Astrocyte of the spinal cord (primary cell): ENCODE measurements around the gene TGFBR3L.

ENCODE experiments used
- DNase-seq: peaks from one replicate; pipeline ENCODE4 v3.0.0; 2011; ENCODE audit warnings: low read depth, low spot score
- H3K4me3 ChIP-seq: 2 replicates; pipeline ENCODE4 v1.5.1; 2011; ENCODE audit warnings: low read depth, mild to moderate bottlenecking, low read length, moderate library complexity
- in situ Hi-C: cut with HindIII; loops from 2 replicates; pipeline ENCODE4 v1.10.0; 2017; ENCODE audit warnings: low sequenced_read_pairs
- TF ChIP-seq, protein P1 (sequence below): IDR thresholded peaks from 2 replicates; pipeline ENCODE4 v1.5.1; 2012; ENCODE audit warnings: low read depth, mild to moderate bottlenecking, low read length, inconsistent platforms

TGFBR3L gene

DNA sequence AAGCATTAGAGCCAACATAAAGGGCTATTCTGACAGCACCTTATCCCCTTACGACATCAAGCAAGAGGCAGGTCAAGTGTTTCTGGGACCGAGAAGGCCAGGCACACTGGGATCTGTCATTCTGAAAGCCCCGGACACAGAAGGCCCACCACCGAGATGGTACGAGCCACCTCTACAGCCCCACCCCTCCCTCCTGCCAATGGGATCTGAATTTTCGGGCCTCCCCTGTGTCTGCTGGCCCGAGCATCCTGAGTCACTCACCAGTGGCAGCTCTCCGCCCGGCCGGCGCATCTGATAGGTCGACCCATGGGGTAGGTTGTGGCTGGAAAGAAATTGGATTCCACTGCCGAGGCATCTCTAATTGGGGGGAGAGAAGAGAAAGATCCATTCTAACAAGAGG, 26.2 kb downstream of the TGFBR3L start:
- H3K4me3 ChIP-seq: no peak overlapping the region

DNA sequence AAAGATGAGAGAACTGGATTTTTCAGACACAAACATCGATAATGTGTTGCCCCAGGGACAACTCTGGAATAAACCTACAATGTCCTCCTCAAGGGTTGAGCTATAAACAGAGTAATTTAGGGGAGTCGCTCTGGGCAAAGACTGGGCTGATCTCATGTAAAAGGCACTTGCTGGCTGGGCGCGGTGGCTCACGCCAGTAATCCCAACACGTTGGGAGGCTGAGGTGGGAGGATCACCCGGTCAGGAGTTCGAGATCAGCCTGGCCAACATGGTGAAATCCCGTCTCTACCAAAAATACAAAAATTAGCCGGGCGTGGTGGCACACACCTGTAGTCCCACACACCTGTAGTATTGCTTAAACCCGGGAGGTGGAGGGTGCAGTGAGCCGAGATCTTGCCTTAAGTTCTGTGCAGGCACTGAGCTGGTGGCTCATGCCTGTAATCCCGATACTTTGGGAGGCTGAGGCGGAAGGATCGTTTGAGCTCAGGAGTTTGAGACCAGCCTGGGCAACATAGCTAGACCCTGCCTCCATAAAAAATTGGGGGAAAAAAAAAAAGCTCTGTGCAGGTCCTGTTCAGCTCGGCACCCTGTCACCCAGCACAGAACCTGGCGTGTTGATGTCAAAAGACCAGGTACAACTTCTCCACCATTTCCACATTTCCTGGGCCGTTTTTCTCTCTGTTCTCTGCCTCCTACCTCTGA, 27.4 kb downstream of the TGFBR3L start:
- in situ Hi-C loops: no loop called here
- TF ChIP-seq, protein P1, sequence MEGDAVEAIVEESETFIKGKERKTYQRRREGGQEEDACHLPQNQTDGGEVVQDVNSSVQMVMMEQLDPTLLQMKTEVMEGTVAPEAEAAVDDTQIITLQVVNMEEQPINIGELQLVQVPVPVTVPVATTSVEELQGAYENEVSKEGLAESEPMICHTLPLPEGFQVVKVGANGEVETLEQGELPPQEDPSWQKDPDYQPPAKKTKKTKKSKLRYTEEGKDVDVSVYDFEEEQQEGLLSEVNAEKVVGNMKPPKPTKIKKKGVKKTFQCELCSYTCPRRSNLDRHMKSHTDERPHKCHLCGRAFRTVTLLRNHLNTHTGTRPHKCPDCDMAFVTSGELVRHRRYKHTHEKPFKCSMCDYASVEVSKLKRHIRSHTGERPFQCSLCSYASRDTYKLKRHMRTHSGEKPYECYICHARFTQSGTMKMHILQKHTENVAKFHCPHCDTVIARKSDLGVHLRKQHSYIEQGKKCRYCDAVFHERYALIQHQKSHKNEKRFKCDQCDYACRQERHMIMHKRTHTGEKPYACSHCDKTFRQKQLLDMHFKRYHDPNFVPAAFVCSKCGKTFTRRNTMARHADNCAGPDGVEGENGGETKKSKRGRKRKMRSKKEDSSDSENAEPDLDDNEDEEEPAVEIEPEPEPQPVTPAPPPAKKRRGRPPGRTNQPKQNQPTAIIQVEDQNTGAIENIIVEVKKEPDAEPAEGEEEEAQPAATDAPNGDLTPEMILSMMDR: no peak
- H3K4me3 ChIP-seq: no peak overlapping the region
- no peak for DNase-seq

More for the DNA sequence above, 26.2 kb downstream of the TGFBR3L start:
- DNase-seq: no peak
- TF ChIP-seq, protein P1: no peak
- in situ Hi-C loops: no loop called here

DNA sequence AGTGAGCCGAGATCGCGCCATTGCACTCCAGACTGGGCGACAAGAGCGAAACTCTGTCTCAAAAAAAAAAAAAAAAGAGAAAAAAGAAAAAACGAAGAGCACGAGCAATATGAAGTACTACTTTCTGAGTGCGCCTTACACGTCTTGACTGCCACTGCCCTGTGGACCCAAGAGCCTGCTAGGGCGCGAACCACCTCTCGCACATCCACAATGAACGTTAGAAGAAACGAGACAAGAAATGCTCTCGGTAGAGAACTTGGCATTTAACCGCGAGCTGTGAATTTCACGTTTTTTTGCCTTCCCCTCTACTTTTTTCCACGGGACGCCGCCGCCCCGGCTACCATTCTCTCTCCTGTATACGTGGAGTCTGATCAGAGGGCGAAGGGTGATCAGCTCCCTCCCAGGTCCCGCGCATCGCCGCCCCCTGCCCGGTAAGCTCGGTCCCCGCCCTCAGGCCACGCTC, 28.4 kb downstream of the TGFBR3L start:
- peak overlapping the region; percentile 68 for H3K4me3 ChIP-seq
- in situ Hi-C loops: no loop called here
- DNase-seq: peak; percentile 5
- TF ChIP-seq, protein P1: no peak

DNA sequence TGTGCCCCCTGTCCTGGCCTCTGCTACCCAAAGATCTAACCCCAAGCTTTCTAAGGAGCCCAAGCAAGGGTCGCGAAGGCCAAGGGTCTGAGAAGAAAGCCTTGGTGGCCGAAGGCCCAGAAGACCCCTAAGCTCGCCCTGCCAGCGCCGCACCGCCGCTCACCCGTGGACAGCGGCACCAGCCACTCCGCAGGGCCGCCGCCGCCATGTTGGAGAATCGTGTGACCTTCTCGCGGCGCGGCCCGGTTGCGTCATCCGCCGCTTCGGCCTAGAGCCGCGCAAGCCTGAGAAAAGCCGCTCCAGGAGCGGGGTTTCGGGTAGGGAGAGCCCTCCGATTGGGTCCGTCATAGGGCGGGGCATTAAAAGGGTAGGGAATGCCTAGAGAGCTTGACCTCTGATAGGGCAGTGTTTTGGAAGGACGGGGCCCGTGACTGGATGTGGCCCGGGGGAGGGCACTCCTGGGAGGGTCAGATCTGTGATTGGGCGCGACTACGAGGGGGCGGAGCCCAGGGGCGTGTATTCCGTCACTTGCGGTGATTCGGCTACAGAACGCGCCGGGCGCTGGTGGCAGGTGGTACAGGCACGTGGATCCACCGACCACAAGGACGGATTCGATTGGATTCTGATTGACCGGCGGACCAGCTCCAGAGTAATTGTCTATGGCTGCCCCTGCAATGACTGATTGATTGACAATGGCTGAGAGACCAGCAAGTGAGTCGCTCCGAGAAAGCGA, 29.0 kb downstream of the TGFBR3L start, which contains the start of gene TIMM44:
TIMM44 (minus strand) TSS at position 223 of the 733 bp plus-strand sequence; CDS start at position 208, 15 bp downstream.
- peak; percentile 99 for DNase-seq
- H3K4me3 ChIP-seq: peak within 1 kb of the TSS; percentile 68
- in situ Hi-C loops: no loop called here
- TF ChIP-seq, protein P1: no peak

DNA sequence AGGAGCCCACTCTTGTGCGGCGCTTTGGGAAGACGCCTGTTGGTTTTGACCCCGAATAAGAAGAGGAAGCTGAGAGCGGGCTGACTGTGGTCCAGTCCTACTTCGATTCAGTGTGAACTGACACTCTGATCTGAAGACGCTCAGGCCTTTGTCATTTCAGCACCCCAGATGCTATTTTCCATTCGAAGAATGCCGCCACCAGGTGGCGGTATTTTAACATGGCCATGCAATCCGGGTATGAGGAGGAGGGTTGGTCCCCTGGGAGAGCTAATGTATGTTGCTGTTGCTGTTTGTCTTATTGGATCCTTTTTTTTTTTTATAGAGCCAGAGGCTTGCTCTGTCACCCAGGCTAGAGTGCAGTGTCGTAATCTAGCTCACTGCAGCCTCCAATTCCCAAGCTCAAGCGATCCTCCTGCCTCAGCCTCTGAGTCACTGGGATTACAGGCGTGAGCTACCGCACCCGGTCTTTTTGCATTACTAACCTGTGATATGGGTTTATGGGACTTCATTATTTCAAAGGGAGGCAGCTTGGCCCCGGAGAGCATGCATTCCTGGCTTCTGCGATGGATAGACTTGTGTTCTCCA, 29.6 kb downstream of the TGFBR3L start:
- TF ChIP-seq, protein P1: peak; percentile 78
- H3K4me3 ChIP-seq: peak overlapping the region; percentile 68
- in situ Hi-C loops: no loop called here
- peak; percentile 91 for DNase-seq

DNA sequence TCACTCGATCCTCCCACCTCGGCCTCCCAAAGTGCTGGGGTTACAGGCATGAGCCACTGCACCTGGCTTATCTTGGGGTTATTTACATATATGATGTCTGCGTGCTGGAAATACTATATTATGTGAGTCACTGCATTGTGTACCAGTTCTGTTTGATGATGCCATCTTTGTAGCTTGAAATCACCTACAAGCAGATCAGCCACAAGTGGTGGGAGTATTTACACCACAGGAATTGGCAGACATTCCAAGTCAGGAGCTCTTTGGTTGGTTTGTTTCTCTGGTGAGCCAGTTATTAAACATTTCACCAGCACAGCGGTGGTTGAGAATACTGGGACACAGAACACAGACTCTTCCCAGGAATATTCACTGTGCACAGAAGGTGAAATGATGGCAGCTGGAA, 33.3 kb downstream of the TGFBR3L start:
- TF ChIP-seq, protein P1: no peak
- DNase-seq: peak; percentile 7
- in situ Hi-C loops: no loop called here
- no peak overlapping the region for H3K4me3 ChIP-seq
